ENCODE data around the gene HNRNPC.

- TF ChIP-seq REST (IDR thresholded peaks at IDR 0.05; ENCODE audit: borderline replicate concordance) (no peak), POLR2AphosphoS5 (IDR thresholded peaks at IDR 0.05) (no peak), SMC3 (conservative IDR thresholded peaks at IDR 0.05; ENCODE audit: poor library complexity) (no peak), CTCF (IDR thresholded peaks at IDR 0.05; ENCODE audit: poor library complexity, severe bottlenecking) (no peak)
These were observed 99.7 kb downstream of the HNRNPC start for GRCh38 chr14:21169573-21169972.

Data from neural cell (in vitro differentiated cells).